SK-N-SH treated with all-trans-retinoic acid at 6 μM for 48 hours (cell line): ENCODE results near the gene LZTR1.
A peak's percentile ranks its signal among the peaks of the same experiment; 100 is the strongest.

Source experiments
- ATAC-seq: fragments of 200-7000 bp; cut with Tn5 transposase; 3 replicates; pipeline ENCODE4 v1.9.1; 2020; ENCODE audit warnings: mild to moderate bottlenecking, moderate library complexity
- ARNTL ChIP-seq: fragments of 450-650 bp; formaldehyde crosslinking; IDR thresholded peaks from 2 replicates; pipeline ENCODE4 v1.5.0; 2020; ENCODE audit warnings: low read depth, mild to moderate bottlenecking, moderate library complexity, borderline replicate concordance
- BACH2 ChIP-seq: fragments of 250-450 bp; sonication (Bioruptor Pico); IDR thresholded peaks from 2 replicates; pipeline ENCODE4 v1.9.0; 2021; ENCODE audit warnings: mild to moderate bottlenecking, borderline replicate concordance
- CREB5 ChIP-seq: fragments of 250-450 bp; sonication (Bioruptor Pico); IDR thresholded peaks from 2 replicates; pipeline ENCODE4 v1.5.1; 2020; ENCODE audit warnings: low read depth, mild to moderate bottlenecking, moderate library complexity
- CSDC2 ChIP-seq: fragments of 250-450 bp; sonication (Bioruptor Pico); IDR thresholded peaks from 2 replicates; pipeline ENCODE4 v1.5.0; 2020; ENCODE audit warnings: mild to moderate bottlenecking, moderate library complexity
- CSRNP3 ChIP-seq: fragments of 250-450 bp; sonication (Bioruptor Pico); IDR thresholded peaks from 2 replicates; pipeline ENCODE4 v1.5.1; 2021; ENCODE audit warnings: mild to moderate bottlenecking, moderate library complexity
- ESRRG ChIP-seq: fragments of 250-450 bp; sonication (Bioruptor Pico); IDR thresholded peaks from 2 replicates; pipeline ENCODE4 v1.6.1; 2021; ENCODE audit warnings: mild to moderate bottlenecking
- GLIS3 ChIP-seq: fragments of 250-450 bp; sonication (Bioruptor Pico); IDR thresholded peaks from 2 replicates; pipeline ENCODE4 v1.5.0; 2020; ENCODE audit warnings: mild to moderate bottlenecking, moderate library complexity
- ISL1 ChIP-seq: fragments of 250-450 bp; sonication (Bioruptor Pico); IDR thresholded peaks from 2 replicates; pipeline ENCODE4 v2.1.2; 2022; ENCODE audit warnings: mild to moderate bottlenecking, moderate library complexity
- POU6F1 ChIP-seq: fragments of 250-450 bp; sonication (Bioruptor Pico); IDR thresholded peaks from 2 replicates; pipeline ENCODE4 v1.8.0; 2021; ENCODE audit warnings: low read depth, mild to moderate bottlenecking, moderate library complexity, borderline replicate concordance
- PPARA ChIP-seq: fragments of 250-450 bp; sonication (Bioruptor Pico); IDR thresholded peaks from 2 replicates; pipeline ENCODE4 v1.5.0; 2020; ENCODE audit warnings: mild to moderate bottlenecking, borderline replicate concordance
- RARB ChIP-seq: fragments of 250-450 bp; sonication (Bioruptor Pico); IDR thresholded peaks from 2 replicates; pipeline ENCODE4 v1.8.0; 2021; ENCODE audit warnings: mild to moderate bottlenecking, moderate library complexity
- SNAI2 ChIP-seq: fragments of 250-450 bp; sonication (Bioruptor Pico); IDR thresholded peaks from 2 replicates; pipeline ENCODE4 v1.5.0; 2020; ENCODE audit warnings: mild to moderate bottlenecking, moderate library complexity
- TCF4 ChIP-seq: fragments of 250-450 bp; sonication (Bioruptor Pico); IDR thresholded peaks from 2 replicates; pipeline ENCODE4 v1.8.0; 2021; ENCODE audit warnings: mild to moderate bottlenecking, moderate library complexity, borderline replicate concordance
- TOX ChIP-seq: fragments of 250-450 bp; sonication (Bioruptor Pico); IDR thresholded peaks from 2 replicates; pipeline ENCODE4 v1.8.0; 2021; ENCODE audit warnings: mild to moderate bottlenecking, moderate library complexity, borderline replicate concordance
- TSHZ2 ChIP-seq: fragments of 250-450 bp; sonication (Bioruptor Pico); IDR thresholded peaks from 2 replicates; pipeline ENCODE4 v1.5.0; 2020; ENCODE audit warnings: mild to moderate bottlenecking, moderate library complexity
- ZC3H10 ChIP-seq: fragments of 250-450 bp; sonication (Bioruptor Pico); IDR thresholded peaks from 2 replicates; pipeline ENCODE4 v1.5.1; 2021; ENCODE audit warnings: mild to moderate bottlenecking, moderate library complexity
- ZFP3 ChIP-seq: fragments of 250-450 bp; sonication (Bioruptor Pico); IDR thresholded peaks from 2 replicates; pipeline ENCODE4 v1.5.0; 2020; ENCODE audit warnings: mild to moderate bottlenecking, moderate library complexity
- ZFP30 ChIP-seq: fragments of 450-650 bp; formaldehyde crosslinking; IDR thresholded peaks from 2 replicates; pipeline ENCODE4 v1.5.0; 2022; ENCODE audit warnings: mild to moderate bottlenecking, moderate library complexity
- ZNF70 ChIP-seq: fragments of 450-650 bp; formaldehyde crosslinking; IDR thresholded peaks from 2 replicates; pipeline ENCODE4 v1.5.0; 2020; ENCODE audit warnings: mild to moderate bottlenecking, moderate library complexity

The LZTR1 gene

GRCh38 chr22:21041937-21042336 is 59.8 kb downstream of the LZTR1 start:
- no peak for TF ChIP-seq CSRNP3
- TF ChIP-seq POU6F1 (CRISPR knock-in tag), result no peak
- no peak for ATAC-seq

GRCh38 chr22:21042978-21043859 is 61.1 kb downstream of the LZTR1 start:
- ATAC-seq, result no peak
- TF ChIP-seq SNAI2 (CRISPR knock-in tag), result no peak
- no peak for TF ChIP-seq GLIS3 (CRISPR knock-in tag)
- no peak for TF ChIP-seq TCF4
- TF ChIP-seq ZNF70 (CRISPR knock-in tag), result no peak
- no peak for TF ChIP-seq PPARA (CRISPR knock-in tag)
- TF ChIP-seq TOX (CRISPR knock-in tag), result no peak
- no peak for TF ChIP-seq ARNTL (CRISPR knock-in tag)
- TF ChIP-seq RARB (CRISPR knock-in tag), result no peak

- ATAC-seq, result no peak
- TF ChIP-seq ZFP3 (CRISPR knock-in tag) (peak; percentile 91), GLIS3 (CRISPR knock-in tag) (no peak)
Measured at GRCh38 chr22:21043860-21044535, 61.9 kb downstream of the LZTR1 start.

GRCh38 chr22:21044931-21045584 is 63.0 kb downstream of the LZTR1 start:
- TF ChIP-seq PPARA (CRISPR knock-in tag), result no peak
- no peak for TF ChIP-seq TOX (CRISPR knock-in tag)
- no peak for TF ChIP-seq ZFP3 (CRISPR knock-in tag)
- no peak for TF ChIP-seq CREB5 (CRISPR knock-in tag)
- no peak for TF ChIP-seq ZNF70 (CRISPR knock-in tag)
- TF ChIP-seq CSRNP3, result no peak
- TF ChIP-seq ESRRG (CRISPR knock-in tag), result no peak
- TF ChIP-seq BACH2 (CRISPR knock-in tag), result no peak
- no peak for TF ChIP-seq SNAI2 (CRISPR knock-in tag)
- TF ChIP-seq ZFP30 (CRISPR knock-in tag), result no peak
- no peak for TF ChIP-seq TSHZ2 (CRISPR knock-in tag)
- no peak for TF ChIP-seq ZC3H10 (CRISPR knock-in tag)
- TF ChIP-seq RARB (CRISPR knock-in tag), result no peak
- no peak for TF ChIP-seq GLIS3 (CRISPR knock-in tag)
- no peak for TF ChIP-seq TCF4
- TF ChIP-seq ISL1 (CRISPR knock-in tag), result no peak
- TF ChIP-seq ARNTL (CRISPR knock-in tag), result no peak
- TF ChIP-seq CSDC2, result no peak
- TF ChIP-seq, all 23 proteins: peak for 0
- ATAC-seq, result peak; percentile 74
